Measurements from ENCODE around the gene RNF220. TPM values are rescaled to one million over a fixed set of nuclear protein-coding genes. Genes with fewer than 3 reads are reported as not detected.

RNF220 gene
- total RNA-seq, 4 donors from 2014 or later = 45.8 to 169 (median 89.4) TPM

DNA sequence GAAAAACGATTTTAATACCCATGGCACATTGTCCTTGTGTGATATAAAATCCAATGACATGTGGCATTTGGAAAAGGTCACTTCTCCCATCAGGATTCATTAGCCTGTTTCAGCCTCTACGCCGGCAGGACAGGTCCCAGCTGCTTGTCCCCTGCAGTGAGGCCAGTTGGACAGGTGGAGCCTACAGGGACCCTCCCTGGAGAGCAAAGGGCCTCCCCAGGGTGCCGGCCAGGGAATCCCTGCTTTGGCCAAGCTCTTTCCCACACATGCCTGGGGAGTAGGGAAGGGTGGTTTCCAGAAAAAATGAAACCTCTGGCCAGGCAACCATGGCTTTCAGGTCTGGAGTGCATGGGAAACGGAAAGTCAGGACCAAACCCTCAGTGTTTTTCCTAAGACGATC lies 176.2 kb downstream of the RNF220 start:
- Histone ChIP-seq H3K27me3 (peaks cover 73% of the 10 kb centered on the region), H3K9me3 (no peaks in the 10 kb centered on the region), H3K4me3 (no peak overlapping the region), H3K36me3 (no peaks in the 10 kb centered on the region), H3K4me1 (peaks cover 0 to 20% (median 7%) of the 10 kb centered on the region in 4 donors), H3K27ac (no peak overlapping the region)
- in situ Hi-C loops (cut with MboI; ENCODE audit: low pct_ligation_motif_present in 1 of 4, low pct_unique_long_range_greater_than_20kb in 1 of 4, low sequenced_read_pairs in 3 of 4) (loop anchor here in 2 of 4 donors (10.0 to 25.0 kb wide), 2 partner anchors 196 to 369 kb away; partner anchors contain the start of gene DMAP1 (in 2 of the 2)), intact Hi-C loops (cut with DNase I; ENCODE audit: low total_unique reads) (no loop called here)
- DNase-seq = no peak
- TF ChIP-seq POLR2A (IDR thresholded peaks at IDR 0.05) (no peak), POLR2AphosphoS5 (IDR thresholded peaks at IDR 0.05) (no peak), EP300 (IDR thresholded peaks at IDR 0.05; ENCODE audit: low read depth) (no peak)
- TF ChIP-seq, protein P1, sequence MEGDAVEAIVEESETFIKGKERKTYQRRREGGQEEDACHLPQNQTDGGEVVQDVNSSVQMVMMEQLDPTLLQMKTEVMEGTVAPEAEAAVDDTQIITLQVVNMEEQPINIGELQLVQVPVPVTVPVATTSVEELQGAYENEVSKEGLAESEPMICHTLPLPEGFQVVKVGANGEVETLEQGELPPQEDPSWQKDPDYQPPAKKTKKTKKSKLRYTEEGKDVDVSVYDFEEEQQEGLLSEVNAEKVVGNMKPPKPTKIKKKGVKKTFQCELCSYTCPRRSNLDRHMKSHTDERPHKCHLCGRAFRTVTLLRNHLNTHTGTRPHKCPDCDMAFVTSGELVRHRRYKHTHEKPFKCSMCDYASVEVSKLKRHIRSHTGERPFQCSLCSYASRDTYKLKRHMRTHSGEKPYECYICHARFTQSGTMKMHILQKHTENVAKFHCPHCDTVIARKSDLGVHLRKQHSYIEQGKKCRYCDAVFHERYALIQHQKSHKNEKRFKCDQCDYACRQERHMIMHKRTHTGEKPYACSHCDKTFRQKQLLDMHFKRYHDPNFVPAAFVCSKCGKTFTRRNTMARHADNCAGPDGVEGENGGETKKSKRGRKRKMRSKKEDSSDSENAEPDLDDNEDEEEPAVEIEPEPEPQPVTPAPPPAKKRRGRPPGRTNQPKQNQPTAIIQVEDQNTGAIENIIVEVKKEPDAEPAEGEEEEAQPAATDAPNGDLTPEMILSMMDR (IDR thresholded peaks at IDR 0.05) = no peak
- WGBS, 2 donors (ENCODE audit: low coverage in 1 of 2) = 0 to 78% methylated on average over 1 to 6 of the region's 6 CpGs

DNA sequence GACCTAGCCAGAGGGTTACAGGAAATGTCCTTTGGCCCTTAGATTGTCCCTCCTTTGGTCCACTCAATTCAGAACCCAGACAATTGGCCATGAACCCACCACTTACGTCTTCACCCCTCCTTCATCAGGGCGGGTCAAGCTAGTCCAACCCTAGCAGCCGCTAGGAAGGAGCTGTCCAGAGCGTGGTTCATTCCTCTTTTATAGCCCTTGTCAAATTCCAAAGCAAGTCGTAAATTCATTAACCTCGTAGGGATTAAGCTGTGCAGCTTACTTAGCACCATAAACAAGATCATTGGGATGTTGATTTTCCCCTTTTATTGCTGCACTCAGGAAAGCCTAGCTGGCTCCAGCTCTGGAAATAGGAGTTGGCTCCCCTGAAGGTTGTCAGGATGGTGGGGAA lies 179.1 kb downstream of the RNF220 start:
- 10% methylated on average over 6 of the region's 6 CpGs; no CpG with 5 or more reads in 1 of the 2 donors for WGBS, 2 donors (ENCODE audit: low coverage in 1 of 2)
- DNase-seq = peak; percentile 73
- intact Hi-C loops (cut with DNase I; ENCODE audit: low total_unique reads) (no loop called here), in situ Hi-C loops (cut with MboI; ENCODE audit: low pct_ligation_motif_present in 1 of 4, low pct_unique_long_range_greater_than_20kb in 1 of 4, low sequenced_read_pairs in 3 of 4) (loop anchor here in 2 of 4 donors (10.0 to 25.0 kb wide), 2 partner anchors 199 to 372 kb away; partner anchors contain the start of gene DMAP1 (in 2 of the 2))
- H3K36me3 ChIP-seq = no peaks in the 10 kb centered on the region
- H3K4me3 ChIP-seq = no peak overlapping the region
- H3K27me3 ChIP-seq = peaks cover 88% of the 10 kb centered on the region
- TF ChIP-seq, protein P1 (IDR thresholded peaks at IDR 0.05) = no peak
- TF ChIP-seq EP300 (IDR thresholded peaks at IDR 0.05; ENCODE audit: low read depth) (peak; percentile 3), POLR2AphosphoS5 (IDR thresholded peaks at IDR 0.05) (peak in 2 of 3 donors; percentile 61 to 79)
- H3K4me1 ChIP-seq = peaks cover 0 to 30% (median 7%) of the 10 kb centered on the region in 4 donors
- no peak overlapping the region for H3K27ac ChIP-seq
- no peaks in the 10 kb centered on the region for H3K9me3 ChIP-seq

DNA sequence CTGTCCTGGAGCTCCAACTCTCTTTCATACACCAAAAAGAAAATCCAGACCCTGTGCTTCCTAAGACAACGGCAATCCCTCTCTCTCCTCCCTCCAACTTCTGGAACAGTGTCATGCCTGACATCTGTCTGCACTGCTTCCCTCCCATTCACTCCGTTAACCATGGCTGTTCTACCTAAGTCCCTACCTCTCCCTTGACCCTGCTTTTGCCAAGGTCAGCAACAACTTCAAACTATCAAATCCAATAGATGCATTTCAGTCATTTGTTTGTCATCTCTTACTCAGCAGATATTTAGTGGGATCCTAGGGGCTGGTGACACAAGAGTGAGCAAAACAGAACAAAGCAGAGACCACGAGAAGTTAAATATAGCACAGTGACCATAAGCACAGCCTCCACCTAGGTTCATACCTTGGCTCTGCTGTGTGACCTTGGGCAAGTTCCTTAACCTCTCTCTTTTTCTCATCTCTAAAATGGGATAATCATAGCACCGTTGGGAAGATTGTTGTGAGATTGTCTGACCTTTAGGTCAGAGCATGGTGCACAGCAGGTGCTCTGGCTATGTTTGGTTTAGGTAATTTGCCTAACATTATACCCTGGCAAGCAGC lies 180.4 kb downstream of the RNF220 start:
- H3K4me3 ChIP-seq = no peak overlapping the region
- WGBS, 2 donors (ENCODE audit: low coverage in 1 of 2) = 18 to 30% methylated on average over 3 to 4 of the region's 4 CpGs
- no peaks in the 10 kb centered on the region for H3K36me3 ChIP-seq
- H3K27me3 ChIP-seq = peaks cover 86% of the 10 kb centered on the region
- intact Hi-C loops (cut with DNase I; ENCODE audit: low total_unique reads) = no loop called here
- DNase-seq = no peak
- no peak overlapping the region for H3K27ac ChIP-seq
- H3K9me3 ChIP-seq = no peaks in the 10 kb centered on the region
- no peak for TF ChIP-seq EP300 (IDR thresholded peaks at IDR 0.05; ENCODE audit: low read depth)
- no peak for TF ChIP-seq POLR2AphosphoS5 (IDR thresholded peaks at IDR 0.05)
- TF ChIP-seq, protein P1 (IDR thresholded peaks at IDR 0.05) = no peak
- no peak for TF ChIP-seq POLR2A (IDR thresholded peaks at IDR 0.05)
- peaks cover 0 to 30% (median 7%) of the 10 kb centered on the region in 4 donors for H3K4me1 ChIP-seq
- in situ Hi-C loops (cut with MboI; ENCODE audit: low pct_ligation_motif_present in 1 of 4, low pct_unique_long_range_greater_than_20kb in 1 of 4, low sequenced_read_pairs in 3 of 4) = loop anchor here in 2 of 4 donors (10.0 to 25.0 kb wide), 2 partner anchors 201 to 373 kb away; partner anchors contain the start of gene DMAP1 (in 2 of the 2)

DNA sequence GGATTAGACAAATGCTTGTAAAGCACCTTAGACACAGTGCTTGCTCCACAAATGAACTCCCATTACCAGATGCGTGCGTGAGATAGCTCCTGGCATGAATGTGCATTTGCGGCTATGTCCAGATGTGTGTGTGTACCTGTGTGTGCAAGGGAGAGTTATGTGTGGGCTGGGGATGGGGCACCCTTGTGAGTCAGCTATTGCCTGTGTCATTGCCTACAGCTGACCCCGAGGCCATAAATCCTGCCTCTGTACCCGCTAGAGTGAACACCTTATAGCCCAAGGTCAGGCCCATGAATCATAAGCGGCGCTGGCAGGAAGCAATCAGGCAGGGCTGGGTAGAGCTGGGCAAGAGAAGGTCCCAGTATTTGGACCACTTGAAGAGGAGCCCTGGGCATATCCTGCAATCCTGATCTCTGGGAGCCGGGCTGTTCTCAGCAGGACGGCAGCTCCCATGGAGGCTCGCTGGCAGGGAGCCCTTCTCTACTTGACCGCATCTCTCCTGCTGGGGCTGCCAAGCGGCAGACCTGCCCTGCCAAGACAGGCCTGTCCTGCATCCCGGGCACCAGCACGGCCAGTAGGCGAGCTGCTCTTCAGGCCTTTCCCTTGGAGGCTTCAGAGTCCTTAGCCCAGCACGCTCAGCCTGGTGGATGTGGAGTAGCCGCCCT lies 182.9 kb downstream of the RNF220 start:
- Histone ChIP-seq H3K4me1 (peaks cover 0 to 30% (median 7%) of the 10 kb centered on the region in 4 donors), H3K27me3 (peaks cover 78% of the 10 kb centered on the region), H3K27ac (peak overlapping the region in 1 of 4 donors; percentile 17), H3K36me3 (no peaks in the 10 kb centered on the region), H3K9me3 (no peaks in the 10 kb centered on the region), H3K4me3 (no peak overlapping the region)
- TF ChIP-seq EP300 (IDR thresholded peaks at IDR 0.05; ENCODE audit: low read depth) = no peak
- TF ChIP-seq POLR2AphosphoS5 (IDR thresholded peaks at IDR 0.05) = peak in 1 of 3 donors; percentile 14
- no peak for TF ChIP-seq POLR2A (IDR thresholded peaks at IDR 0.05)
- TF ChIP-seq, protein P1 (IDR thresholded peaks at IDR 0.05) = no peak
- 64 to 72% methylated on average over 6 to 15 of the region's 17 CpGs for WGBS, 2 donors (ENCODE audit: low coverage in 1 of 2)
- intact Hi-C loops (cut with DNase I; ENCODE audit: low total_unique reads) = no loop called here
- DNase-seq = peak; percentile 65
- in situ Hi-C loops (cut with MboI; ENCODE audit: low pct_ligation_motif_present in 1 of 4, low pct_unique_long_range_greater_than_20kb in 1 of 4, low sequenced_read_pairs in 3 of 4) = loop anchor here in 2 of 4 donors (10.0 to 25.0 kb wide), 2 partner anchors 203 to 376 kb away; partner anchors contain the start of gene DMAP1 (in 2 of the 2)
